CD14-positive monocyte (primary cell): Measurements from ENCODE around the gene DPH1. TPM values are rescaled to one million over a fixed set of nuclear protein-coding genes. Genes with fewer than 3 reads are reported as not detected.

Experiments used
- DNase-seq, 3 donors: peaks; one replicate each; pipeline ENCODE4 v3.0.0-alpha.2; 2011 to 2022
- H2AFZ ChIP-seq: 2 replicates; pipeline ENCODE4 v1.6.0; 2012; ENCODE audit warnings: mild to moderate bottlenecking, low read depth, low read length, inconsistent platforms; ENCODE audit not compliant: insufficient read depth, poor library complexity, severe bottlenecking
- H3K27ac ChIP-seq, 2 donors: 1 replicate in 1 of 2; 2 replicates in 1 of 2; pipeline ENCODE4 v1.5.1; 2012 to 2013; ENCODE audit warnings: low read length in 2 of 2, control low read depth in 1 of 2, inconsistent platforms in 1 of 2, low read depth in 1 of 2, mild to moderate bottlenecking in 1 of 2
- H3K27me3 ChIP-seq, 2 donors: one replicate each; pipeline versions ENCODE4 v1.6.0 to v1.6.1; 2011 to 2013; ENCODE audit warnings: low read length in 2 of 2; ENCODE audit not compliant: control insufficient read depth in 2 of 2, insufficient read depth in 2 of 2
- H3K36me3 ChIP-seq, 2 donors: replicated peaks in 1 of 2; 1 replicate in 1 of 2; 2 replicates in 1 of 2; pipeline versions ENCODE4 v1.5.1 to v1.6.1; 2012 to 2013; ENCODE audit warnings: low read length in 2 of 2, control low read depth in 1 of 2, inconsistent platforms in 1 of 2, mild to moderate bottlenecking in 1 of 2; ENCODE audit not compliant: insufficient read depth in 2 of 2, control insufficient read depth in 1 of 2
- H3K4me1 ChIP-seq, 2 donors: 1 replicate in 1 of 2; 2 replicates in 1 of 2; pipeline versions ENCODE4 v1.5.1 to v1.6.1; 2012 to 2013; ENCODE audit warnings: low read length in 2 of 2, control low read depth in 1 of 2, inconsistent platforms in 1 of 2, mild to moderate bottlenecking in 1 of 2, moderate library complexity in 1 of 2; ENCODE audit not compliant: insufficient read depth in 2 of 2, control insufficient read depth in 1 of 2
- H3K4me2 ChIP-seq: replicated peaks from 2 replicates; pipeline ENCODE3; 2012; ENCODE audit warnings: low read length, moderate library complexity, mild to moderate bottlenecking; ENCODE audit not compliant: poor library complexity, severe bottlenecking; ENCODE audit errors: extremely low read depth
- H3K4me3 ChIP-seq, 3 experiments: fragments of 200-600 bp in 1 of 3; sonication (generic) in 1 of 3; replicated peaks in 1 of 3; 1 replicate in 2 of 3; 2 replicates in 1 of 3; pipeline ENCODE4 v1.5.1; 2011 to 2013; ENCODE audit warnings: low read length in 3 of 3, mild to moderate bottlenecking in 3 of 3, control low read depth in 2 of 3, low read depth in 2 of 3, inconsistent platforms in 1 of 3, moderate library complexity in 1 of 3
- H3K79me2 ChIP-seq: 2 replicates; pipeline ENCODE4 v1.6.0; 2012; ENCODE audit warnings: mild to moderate bottlenecking, control low read depth, inconsistent platforms, low read length, moderate library complexity; ENCODE audit not compliant: insufficient read depth
- H3K9ac ChIP-seq: 2 replicates; pipeline ENCODE4 v1.6.0; 2017; ENCODE audit warnings: low read length, mild to moderate bottlenecking; ENCODE audit not compliant: insufficient read depth, poor library complexity, severe bottlenecking
- H3K9me3 ChIP-seq, 2 donors: replicated peaks in 1 of 2; 1 replicate in 1 of 2; 2 replicates in 1 of 2; pipeline versions ENCODE4 v1.5.1 to v1.6.1; 2012 to 2013; ENCODE audit warnings: low read length in 2 of 2, control low read depth in 1 of 2; ENCODE audit not compliant: control insufficient read depth in 1 of 2, insufficient read depth in 1 of 2
- H4K20me1 ChIP-seq: 2 replicates; pipeline ENCODE4 v1.6.0; 2012; ENCODE audit warnings: mild to moderate bottlenecking, low read length, control low read depth, moderate library complexity; ENCODE audit not compliant: insufficient read depth
- H3K27ac Mint-ChIP-seq, 7 donors: one replicate each; pipeline ENCODE4 v1.8.0; 2020; ENCODE audit warnings: mild to moderate bottlenecking in 7 of 7, mixed read lengths in 7 of 7, moderate library complexity in 6 of 7, inconsistent platforms in 2 of 7
- H3K27me3 Mint-ChIP-seq, 3 donors: one replicate each; pipeline ENCODE4 v1.8.0; 2021 to 2022; ENCODE audit warnings: low read depth in 3 of 3, mild to moderate bottlenecking in 3 of 3, mixed read lengths in 3 of 3, moderate library complexity in 3 of 3, inconsistent platforms in 1 of 3
- H3K36me3 Mint-ChIP-seq, 2 donors: one replicate each; pipeline ENCODE4 v1.8.0; 2020; ENCODE audit warnings: mixed read lengths in 2 of 2, inconsistent platforms in 1 of 2, mild to moderate bottlenecking in 1 of 2
- H3K4me1 Mint-ChIP-seq: one replicate; pipeline ENCODE4 v1.8.0; 2020; ENCODE audit warnings: mild to moderate bottlenecking, mixed read lengths
- H3K4me3 Mint-ChIP-seq, 2 donors: one replicate each; pipeline ENCODE4 v1.8.0; 2020; ENCODE audit warnings: mild to moderate bottlenecking in 2 of 2, mixed read lengths in 2 of 2, moderate library complexity in 1 of 2
- H3K9me3 Mint-ChIP-seq, 7 donors: one replicate each; pipeline ENCODE4 v1.8.0; 2020 to 2022; ENCODE audit warnings: mixed read lengths in 7 of 7, mild to moderate bottlenecking in 6 of 7, moderate library complexity in 6 of 7, inconsistent platforms in 2 of 7
- WGBS: methylation state at CpG from one replicate; pipeline ENCODE4 v1.1.5; 2013; ENCODE audit warnings: missing lambda C conversion rate; ENCODE audit not compliant: insufficient coverage; 5-methylcytosine and 5-hydroxymethylcytosine counted together
- intact Hi-C, 2 donors: fragments of 100-400 bp; cut with micrococcal nuclease; formaldehyde crosslinking; loops; one replicate each; pipeline versions ENCODE4 v1.15.0 to v1.15.1; 2023
- polyA plus RNA-seq, 3 donors: library from polyadenylated mRNA; depleted of rRNA in 1 of 3; unstranded in 2 of 3; stranded (reverse) in 1 of 3; fragments of 300-500 nt in 2 of 3; fragments of >200 nt in 1 of 3; fragmentation: Illumina TruSeq in 2 of 3; gene quantifications; 1 replicate in 2 of 3; 2 replicates in 1 of 3; pipeline ENCODE4 v1.2.3, GENCODE V29; 2012 to 2021
- TF ChIP-seq, protein P1 (sequence below): fragments of 200-600 bp; IDR thresholded peaks from one replicate; pipeline ENCODE4 v1.8.0; 2022; ENCODE audit warnings: antibody characterized with exemption, mild to moderate bottlenecking

DPH1 gene
- polyA plus RNA-seq, 3 donors: 7.5 to 29.4 (median 9.3) TPM

DNA sequence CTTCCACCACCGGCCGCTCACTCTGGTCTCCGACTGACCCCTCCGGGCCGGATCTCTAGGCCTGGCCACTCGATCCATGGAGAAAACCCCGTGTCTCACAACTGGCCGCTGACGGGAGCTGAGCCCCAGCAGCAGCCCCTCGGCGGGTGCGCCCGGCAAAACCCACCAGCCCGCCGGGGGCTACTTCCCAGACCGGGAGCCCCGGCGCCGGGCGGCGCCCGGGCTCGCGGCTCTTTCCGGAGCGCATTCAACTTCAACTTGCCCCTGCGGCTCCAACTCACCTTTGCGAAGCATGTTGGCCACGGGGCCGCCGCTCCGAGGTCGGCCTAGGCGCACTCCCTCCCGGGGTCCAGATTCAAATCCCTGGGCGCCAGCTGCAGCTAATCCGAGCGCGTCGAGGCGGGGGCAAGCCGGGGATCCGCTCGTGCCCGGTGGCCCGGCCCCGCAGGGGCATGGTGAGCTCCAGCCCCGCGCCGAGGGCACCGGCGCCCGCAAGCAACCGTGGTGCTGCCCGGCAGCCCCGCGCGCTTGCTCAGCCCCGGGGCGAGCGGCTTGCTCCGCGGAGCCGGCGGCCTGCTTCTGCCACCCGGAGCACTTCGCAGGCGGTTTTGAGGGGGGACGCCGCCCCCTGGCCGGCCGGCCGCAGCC is 5.3 kb upstream of the DPH1 start:
- TF ChIP-seq, protein P1, sequence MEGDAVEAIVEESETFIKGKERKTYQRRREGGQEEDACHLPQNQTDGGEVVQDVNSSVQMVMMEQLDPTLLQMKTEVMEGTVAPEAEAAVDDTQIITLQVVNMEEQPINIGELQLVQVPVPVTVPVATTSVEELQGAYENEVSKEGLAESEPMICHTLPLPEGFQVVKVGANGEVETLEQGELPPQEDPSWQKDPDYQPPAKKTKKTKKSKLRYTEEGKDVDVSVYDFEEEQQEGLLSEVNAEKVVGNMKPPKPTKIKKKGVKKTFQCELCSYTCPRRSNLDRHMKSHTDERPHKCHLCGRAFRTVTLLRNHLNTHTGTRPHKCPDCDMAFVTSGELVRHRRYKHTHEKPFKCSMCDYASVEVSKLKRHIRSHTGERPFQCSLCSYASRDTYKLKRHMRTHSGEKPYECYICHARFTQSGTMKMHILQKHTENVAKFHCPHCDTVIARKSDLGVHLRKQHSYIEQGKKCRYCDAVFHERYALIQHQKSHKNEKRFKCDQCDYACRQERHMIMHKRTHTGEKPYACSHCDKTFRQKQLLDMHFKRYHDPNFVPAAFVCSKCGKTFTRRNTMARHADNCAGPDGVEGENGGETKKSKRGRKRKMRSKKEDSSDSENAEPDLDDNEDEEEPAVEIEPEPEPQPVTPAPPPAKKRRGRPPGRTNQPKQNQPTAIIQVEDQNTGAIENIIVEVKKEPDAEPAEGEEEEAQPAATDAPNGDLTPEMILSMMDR: no peak
- peaks cover 29 to 41% of the 10 kb centered on the region in 2 donors for H3K4me1 ChIP-seq
- H4K20me1 ChIP-seq: no peaks in the 10 kb centered on the region
- DNase-seq: no peak
- peak overlapping the region; percentile 77 for H2AFZ ChIP-seq
- peak overlapping the region; percentile 80 to 96 for H3K4me3 Mint-ChIP-seq
- H3K36me3 Mint-ChIP-seq: peaks cover 5 to 7% of the 10 kb centered on the region in 2 donors
- H3K27me3 Mint-ChIP-seq: peaks cover 66 to 96% (median 81%) of the 10 kb centered on the region in 3 donors
- peaks cover 8 to 9% of the 10 kb centered on the region in 2 donors for H3K9me3 ChIP-seq
- peak overlapping the region in 1 of 7 donors; percentile 45 for H3K27ac Mint-ChIP-seq
- peak overlapping the region; percentile 84 for H3K4me2 ChIP-seq
- peak overlapping the region; percentile 22 to 75 (median 29) for H3K4me3 ChIP-seq
- peaks cover 0 to 25% (median 14%) of the 10 kb centered on the region in 7 donors for H3K9me3 Mint-ChIP-seq
- under 1% methylated on average over 73 of the region's 73 CpGs for WGBS
- H3K36me3 ChIP-seq: no peaks in the 10 kb centered on the region
- no peaks in the 10 kb centered on the region for H3K79me2 ChIP-seq
- intact Hi-C loops: loop anchor here in 1 of 2 donors (10.0 kb wide), 1 partner anchor 140 kb away; no protein-coding TSS in a partner anchor
- no peak overlapping the region for H3K27ac ChIP-seq
- H3K27me3 ChIP-seq: peaks cover 27 to 87% of the 10 kb centered on the region in 2 donors
- H3K4me1 Mint-ChIP-seq: peaks cover 28% of the 10 kb centered on the region
- peak overlapping the region; percentile 32 for H3K9ac ChIP-seq

DNA sequence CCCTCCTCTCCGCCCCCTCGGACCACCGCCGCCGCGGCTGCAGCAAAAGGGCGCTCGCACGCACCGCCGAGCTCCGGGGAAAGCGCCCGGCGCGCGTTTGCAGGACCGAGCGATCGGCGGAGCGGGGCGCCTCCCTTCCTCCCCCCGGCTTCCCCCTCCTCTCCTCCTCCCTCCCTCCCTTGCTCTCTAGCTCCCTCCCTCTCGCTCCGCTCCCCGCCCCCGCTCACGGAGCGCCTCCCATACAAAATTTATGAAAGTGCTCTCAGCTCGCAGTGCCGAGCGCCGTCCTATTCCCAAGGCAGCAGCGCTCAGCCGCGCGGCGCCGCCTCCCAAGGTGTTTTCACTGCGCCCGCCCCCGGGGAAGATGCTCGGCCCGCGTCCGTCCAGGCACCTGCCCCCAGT is 4.7 kb upstream of the DPH1 start, which contains the start of gene RTN4RL1:
TSS of gene RTN4RL1 (minus strand) at position 115 of the 402 bp plus-strand sequence. CDS start 469 bp downstream, outside the sequence.
- Mint-ChIP-seq H3K36me3 (peaks cover 5 to 7% of the 10 kb centered on the region in 2 donors), H3K27me3 (peaks cover 66 to 95% (median 79%) of the 10 kb centered on the region in 3 donors), H3K4me1 (peaks cover 29% of the 10 kb centered on the region), H3K9me3 (peaks cover 0 to 27% (median 14%) of the 10 kb centered on the region in 7 donors), H3K4me3 (peak within 1 kb of the TSS; percentile 80 to 96), H3K27ac (peak within 1 kb of the TSS in 5 of 7 donors; percentile 41 to 87 (median 65))
- TF ChIP-seq, protein P1: no peak
- peaks cover 27 to 84% of the 10 kb centered on the region in 2 donors for H3K27me3 ChIP-seq
- intact Hi-C loops: loop anchor here in 1 of 2 donors (10.0 kb wide), 1 partner anchor 140 kb away; no protein-coding TSS in a partner anchor
- peak within 1 kb of the TSS; percentile 77 for H2AFZ ChIP-seq
- WGBS: under 1% methylated on average over 46 of the region's 47 CpGs
- DNase-seq: peak; percentile 29 to 46 (median 43)
- peaks cover 8 to 9% of the 10 kb centered on the region in 2 donors for H3K9me3 ChIP-seq
- peak within 1 kb of the TSS; percentile 29 to 75 (median 38) for H3K4me3 ChIP-seq
- peaks cover 31 to 46% of the 10 kb centered on the region in 2 donors for H3K4me1 ChIP-seq
- H4K20me1 ChIP-seq: no peaks in the 10 kb centered on the region
- H3K4me2 ChIP-seq: peak within 1 kb of the TSS; percentile 84
- no peak within 1 kb of the TSS for H3K27ac ChIP-seq
- peak within 1 kb of the TSS; percentile 32 for H3K9ac ChIP-seq
- no peaks in the 10 kb centered on the region for H3K79me2 ChIP-seq
- H3K36me3 ChIP-seq: no peaks in the 10 kb centered on the region
